Omental fat pad (tissue), 4 donors: ENCODE data around the gene TBC1D4. TPM values are rescaled to one million over a fixed set of nuclear protein-coding genes. Genes with fewer than 3 reads are reported as not detected.

Experiments
- ATAC-seq: fragments of 150-250 bp; one replicate; pipeline ENCODE4 v1.9.1; 2016; ENCODE audit warnings: mild to moderate bottlenecking, moderate library complexity; ENCODE audit not compliant: low FRiP score
- DNase-seq: peaks from one replicate; pipeline ENCODE4 v3.0.0-alpha.2; 2019; ENCODE audit warnings: low spot score
- total RNA-seq, 4 donors: library from RNA; depleted of rRNA; stranded (reverse); fragments of >200 nt; gene quantifications; one replicate each; pipeline ENCODE4 v1.1.0, GENCODE V29; 2016
- TF ChIP-seq, protein P1 (sequence below), 3 donors: fragments of 450-650 bp; IDR thresholded peaks; one replicate each; pipeline ENCODE4 v1.5.1; 2016 to 2017; ENCODE audit warnings: antibody characterized with exemption in 3 of 3, mild to moderate bottlenecking in 3 of 3, moderate library complexity in 2 of 3

The TBC1D4 gene
- total RNA-seq, 4 donors from 2014 or later: 24.7 to 55.1 (median 39.2) TPM

GRCh38 chr13:75414036-75414827 is 67.7 kb downstream of the TBC1D4 start:
- TF ChIP-seq, protein P1, sequence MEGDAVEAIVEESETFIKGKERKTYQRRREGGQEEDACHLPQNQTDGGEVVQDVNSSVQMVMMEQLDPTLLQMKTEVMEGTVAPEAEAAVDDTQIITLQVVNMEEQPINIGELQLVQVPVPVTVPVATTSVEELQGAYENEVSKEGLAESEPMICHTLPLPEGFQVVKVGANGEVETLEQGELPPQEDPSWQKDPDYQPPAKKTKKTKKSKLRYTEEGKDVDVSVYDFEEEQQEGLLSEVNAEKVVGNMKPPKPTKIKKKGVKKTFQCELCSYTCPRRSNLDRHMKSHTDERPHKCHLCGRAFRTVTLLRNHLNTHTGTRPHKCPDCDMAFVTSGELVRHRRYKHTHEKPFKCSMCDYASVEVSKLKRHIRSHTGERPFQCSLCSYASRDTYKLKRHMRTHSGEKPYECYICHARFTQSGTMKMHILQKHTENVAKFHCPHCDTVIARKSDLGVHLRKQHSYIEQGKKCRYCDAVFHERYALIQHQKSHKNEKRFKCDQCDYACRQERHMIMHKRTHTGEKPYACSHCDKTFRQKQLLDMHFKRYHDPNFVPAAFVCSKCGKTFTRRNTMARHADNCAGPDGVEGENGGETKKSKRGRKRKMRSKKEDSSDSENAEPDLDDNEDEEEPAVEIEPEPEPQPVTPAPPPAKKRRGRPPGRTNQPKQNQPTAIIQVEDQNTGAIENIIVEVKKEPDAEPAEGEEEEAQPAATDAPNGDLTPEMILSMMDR (IDR thresholded peaks at IDR 0.05): no peak
- no peak for ATAC-seq
- no peak for DNase-seq

DNA sequence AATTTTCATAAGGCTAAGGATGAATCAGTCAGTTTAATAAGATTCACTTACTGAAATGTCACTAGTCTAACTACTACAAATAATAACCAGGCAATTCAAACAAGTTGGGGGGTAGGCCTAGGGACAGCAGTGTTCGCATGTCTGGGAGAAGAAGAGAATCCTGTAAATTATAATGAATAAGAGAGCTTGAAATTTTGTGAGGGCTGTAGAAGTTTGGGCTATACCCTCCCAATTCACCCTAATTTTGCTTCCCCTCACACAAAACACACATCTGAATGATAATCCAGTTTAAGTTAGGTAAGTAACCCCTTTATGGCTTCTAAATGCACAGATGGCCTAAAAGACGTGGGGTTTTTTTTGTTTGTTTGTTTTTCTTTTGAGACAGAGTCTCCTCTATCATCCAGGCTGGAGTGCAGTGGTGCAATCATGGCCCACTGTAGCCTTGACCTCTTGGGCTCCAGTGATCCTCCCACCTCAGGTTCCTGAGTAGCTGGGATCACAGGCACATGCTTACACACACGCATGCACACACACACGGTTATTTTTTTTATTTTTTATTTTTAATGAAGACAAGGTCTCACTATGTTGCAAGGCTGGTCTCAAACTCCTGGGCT is 69.9 kb downstream of the TBC1D4 start:
- TF ChIP-seq, protein P1 (IDR thresholded peaks at IDR 0.05): no peak
- ATAC-seq: no peak
- no peak for DNase-seq

- DNase-seq (no peak), ATAC-seq (no peak)
- TF ChIP-seq, protein P1 (IDR thresholded peaks at IDR 0.05): no peak
These were observed 71.8 kb downstream of the TBC1D4 start for GRCh38 chr13:75410207-75410606.

DNA sequence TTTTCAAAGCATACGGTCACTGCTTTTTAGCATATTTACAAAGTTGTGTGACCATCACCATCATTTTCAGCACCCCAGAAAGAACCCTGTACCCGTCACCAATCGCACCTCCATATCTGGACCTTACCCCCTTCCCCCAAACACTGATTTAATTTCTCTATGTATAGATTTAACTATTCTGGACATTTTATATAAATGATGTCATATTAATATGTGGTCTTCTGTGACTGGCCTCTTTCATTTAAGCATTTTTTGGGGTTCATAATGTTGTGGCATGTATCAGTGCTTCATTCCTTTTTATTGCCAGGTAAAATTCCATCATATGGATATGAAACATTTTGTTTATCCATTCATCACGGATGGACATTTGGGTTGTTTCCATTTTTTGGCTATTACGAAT is 74.0 kb downstream of the TBC1D4 start:
- ATAC-seq (no peak), DNase-seq (no peak)
- TF ChIP-seq, protein P1 (IDR thresholded peaks at IDR 0.05): no peak

DNA sequence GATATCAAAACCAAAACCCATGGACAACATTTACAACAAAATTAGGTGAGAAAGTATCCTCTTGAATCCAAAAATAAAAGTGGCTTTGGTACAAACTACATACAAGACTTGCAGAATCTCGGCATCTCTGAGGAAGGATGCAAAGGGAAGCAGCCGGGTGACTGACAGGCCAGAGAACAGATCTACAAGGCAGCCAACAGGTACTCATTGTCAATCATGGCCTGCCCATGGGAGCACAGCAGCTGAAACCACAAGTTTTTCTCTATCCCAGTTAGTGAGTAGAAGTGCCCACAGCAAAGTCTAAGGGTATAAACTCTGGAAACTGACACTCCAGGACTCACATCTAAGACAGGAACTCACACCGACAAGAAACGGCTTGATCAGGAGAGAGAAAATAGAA is 74.5 kb downstream of the TBC1D4 start:
- TF ChIP-seq, protein P1 (IDR thresholded peaks at IDR 0.05): no peak
- ATAC-seq (no peak), DNase-seq (no peak)

GRCh38 chr13:75405976-75406703 is 75.8 kb downstream of the TBC1D4 start:
- ATAC-seq (peak; percentile 28), DNase-seq (no peak)
- TF ChIP-seq, protein P1 (IDR thresholded peaks at IDR 0.05): no peak
